ENCODE measurements around the gene SHROOM2. TPM values are rescaled to one million over a fixed set of nuclear protein-coding genes. Genes with fewer than 3 reads are reported as not detected.
"Not testable (repeated sequence)": the region's sequence is repeated elsewhere in the genome, so short reads cannot be mapped to it uniquely, and the experiment has no call there.

The SHROOM2 gene
- total RNA-seq, 1 donor from 2014 or later = 8.2 TPM

DNA sequence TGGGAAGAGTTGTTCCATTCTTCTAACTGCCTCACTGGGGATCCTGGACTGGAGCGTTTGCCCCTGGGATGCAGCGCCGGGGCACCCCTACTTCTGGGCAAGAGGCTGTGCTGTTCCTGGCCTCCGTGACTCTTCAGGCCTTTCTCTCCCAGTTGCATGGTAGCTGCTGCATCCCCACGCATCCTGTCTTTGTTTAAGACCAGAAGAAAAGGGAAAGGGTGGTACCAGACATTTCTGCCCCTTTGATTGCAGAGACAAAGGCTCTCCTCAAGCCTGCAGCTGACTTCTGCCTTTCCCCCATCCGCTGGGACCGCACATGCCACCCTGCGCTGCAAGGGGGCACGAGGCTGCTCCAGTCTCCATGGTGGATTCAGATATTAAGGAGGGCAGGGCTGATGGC, 70.4 kb downstream of the SHROOM2 start:
- Mint-ChIP-seq H3K4me3 (ENCODE audit: unreplicated experiment) (no peak overlapping the region), H3K27ac (ENCODE audit: unreplicated experiment) (no peak overlapping the region), H3K27me3 (ENCODE audit: unreplicated experiment) (no peaks in the 10 kb centered on the region), H3K9me3 (ENCODE audit: unreplicated experiment) (peaks cover 2% of the 10 kb centered on the region), H3K36me3 (ENCODE audit: unreplicated experiment) (peaks cover 1% of the 10 kb centered on the region), H3K4me1 (ENCODE audit: unreplicated experiment) (peaks cover 29% of the 10 kb centered on the region)
- no peak for DNase-seq (ENCODE audit: extremely low spot score, unreplicated experiment)
- TF ChIP-seq, protein P1, sequence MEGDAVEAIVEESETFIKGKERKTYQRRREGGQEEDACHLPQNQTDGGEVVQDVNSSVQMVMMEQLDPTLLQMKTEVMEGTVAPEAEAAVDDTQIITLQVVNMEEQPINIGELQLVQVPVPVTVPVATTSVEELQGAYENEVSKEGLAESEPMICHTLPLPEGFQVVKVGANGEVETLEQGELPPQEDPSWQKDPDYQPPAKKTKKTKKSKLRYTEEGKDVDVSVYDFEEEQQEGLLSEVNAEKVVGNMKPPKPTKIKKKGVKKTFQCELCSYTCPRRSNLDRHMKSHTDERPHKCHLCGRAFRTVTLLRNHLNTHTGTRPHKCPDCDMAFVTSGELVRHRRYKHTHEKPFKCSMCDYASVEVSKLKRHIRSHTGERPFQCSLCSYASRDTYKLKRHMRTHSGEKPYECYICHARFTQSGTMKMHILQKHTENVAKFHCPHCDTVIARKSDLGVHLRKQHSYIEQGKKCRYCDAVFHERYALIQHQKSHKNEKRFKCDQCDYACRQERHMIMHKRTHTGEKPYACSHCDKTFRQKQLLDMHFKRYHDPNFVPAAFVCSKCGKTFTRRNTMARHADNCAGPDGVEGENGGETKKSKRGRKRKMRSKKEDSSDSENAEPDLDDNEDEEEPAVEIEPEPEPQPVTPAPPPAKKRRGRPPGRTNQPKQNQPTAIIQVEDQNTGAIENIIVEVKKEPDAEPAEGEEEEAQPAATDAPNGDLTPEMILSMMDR (IDR thresholded peaks at IDR 0.05) = no peak

DNA sequence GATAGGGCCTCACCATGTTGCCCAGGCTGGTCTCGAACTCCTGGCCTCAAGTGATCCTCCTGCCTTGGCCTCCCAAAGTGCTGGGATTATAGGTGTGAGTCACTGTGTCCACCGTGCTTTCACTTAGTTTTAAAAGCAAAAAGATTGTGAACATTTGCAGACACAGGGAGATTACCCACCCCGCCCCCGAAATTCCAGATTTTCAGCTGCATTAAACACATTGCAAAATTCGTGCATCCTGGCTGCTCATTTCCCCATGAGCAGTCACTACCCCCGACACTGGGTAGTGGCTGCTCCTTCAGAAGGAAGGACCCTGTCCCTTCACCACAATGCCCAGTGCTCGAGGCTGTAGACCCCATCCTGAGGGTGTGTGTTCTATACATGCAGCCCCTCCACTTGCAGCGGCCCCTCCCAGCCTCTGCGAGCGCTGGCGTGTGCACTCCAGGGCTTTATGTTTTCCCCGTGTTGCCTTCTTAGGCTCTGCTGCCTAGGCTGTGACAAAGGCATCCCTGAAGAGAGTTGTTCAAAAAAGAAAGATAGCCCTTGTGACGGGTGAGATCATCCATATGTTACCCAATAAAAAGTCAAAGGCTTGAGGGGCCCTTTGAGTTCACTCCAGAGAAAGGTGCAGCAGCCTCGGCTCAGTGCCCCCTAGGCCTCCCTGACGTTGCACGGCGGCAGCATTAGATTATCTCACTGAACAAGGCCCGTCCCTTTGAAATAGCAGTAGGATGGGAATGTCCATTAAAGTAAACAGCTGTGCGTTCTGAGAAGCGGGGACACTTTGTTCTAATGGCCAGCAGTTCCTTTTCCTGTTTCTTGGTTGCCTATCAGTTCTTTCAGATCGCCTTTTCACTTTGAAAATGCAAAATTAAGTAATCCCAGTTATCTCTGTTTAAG, 71.6 kb downstream of the SHROOM2 start:
- Mint-ChIP-seq H3K9me3 (ENCODE audit: unreplicated experiment) (peaks cover 6% of the 10 kb centered on the region), H3K27me3 (ENCODE audit: unreplicated experiment) (no peaks in the 10 kb centered on the region), H3K4me1 (ENCODE audit: unreplicated experiment) (peaks cover 29% of the 10 kb centered on the region), H3K36me3 (ENCODE audit: unreplicated experiment) (peaks cover 1% of the 10 kb centered on the region), H3K4me3 (ENCODE audit: unreplicated experiment) (no peak overlapping the region), H3K27ac (ENCODE audit: unreplicated experiment) (no peak overlapping the region)
- TF ChIP-seq, protein P1 (IDR thresholded peaks at IDR 0.05) = no peak
- DNase-seq (ENCODE audit: extremely low spot score, unreplicated experiment) = no peak

DNA sequence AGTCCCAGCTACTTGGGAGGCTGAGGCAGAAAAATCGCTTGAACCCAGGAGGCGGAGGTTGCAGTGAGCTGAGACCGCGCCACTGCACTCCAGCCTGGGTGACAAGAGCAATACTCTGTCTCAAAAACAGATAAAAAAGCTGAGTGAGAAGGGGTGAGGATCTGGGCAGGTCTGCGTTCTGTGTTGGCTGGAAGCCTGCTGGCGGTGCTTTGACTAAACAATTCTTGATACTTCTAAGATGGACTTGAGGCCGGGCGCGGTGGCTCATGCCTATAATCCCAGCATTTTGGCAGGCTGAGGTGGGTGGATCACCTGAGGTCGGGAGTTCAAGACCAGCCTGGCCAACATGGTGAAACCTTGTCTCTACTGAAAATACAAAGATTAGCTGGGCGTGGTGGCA, 72.5 kb downstream of the SHROOM2 start:
- DNase-seq (ENCODE audit: extremely low spot score, unreplicated experiment); H3K9me3 Mint-ChIP-seq (ENCODE audit: unreplicated experiment); H3K27ac Mint-ChIP-seq (ENCODE audit: unreplicated experiment); H3K4me3 Mint-ChIP-seq (ENCODE audit: unreplicated experiment); H3K27me3 Mint-ChIP-seq (ENCODE audit: unreplicated experiment); H3K36me3 Mint-ChIP-seq (ENCODE audit: unreplicated experiment): not testable (repeated sequence)
- peaks cover 26% of the 10 kb centered on the region for H3K4me1 Mint-ChIP-seq (ENCODE audit: unreplicated experiment)

DNA sequence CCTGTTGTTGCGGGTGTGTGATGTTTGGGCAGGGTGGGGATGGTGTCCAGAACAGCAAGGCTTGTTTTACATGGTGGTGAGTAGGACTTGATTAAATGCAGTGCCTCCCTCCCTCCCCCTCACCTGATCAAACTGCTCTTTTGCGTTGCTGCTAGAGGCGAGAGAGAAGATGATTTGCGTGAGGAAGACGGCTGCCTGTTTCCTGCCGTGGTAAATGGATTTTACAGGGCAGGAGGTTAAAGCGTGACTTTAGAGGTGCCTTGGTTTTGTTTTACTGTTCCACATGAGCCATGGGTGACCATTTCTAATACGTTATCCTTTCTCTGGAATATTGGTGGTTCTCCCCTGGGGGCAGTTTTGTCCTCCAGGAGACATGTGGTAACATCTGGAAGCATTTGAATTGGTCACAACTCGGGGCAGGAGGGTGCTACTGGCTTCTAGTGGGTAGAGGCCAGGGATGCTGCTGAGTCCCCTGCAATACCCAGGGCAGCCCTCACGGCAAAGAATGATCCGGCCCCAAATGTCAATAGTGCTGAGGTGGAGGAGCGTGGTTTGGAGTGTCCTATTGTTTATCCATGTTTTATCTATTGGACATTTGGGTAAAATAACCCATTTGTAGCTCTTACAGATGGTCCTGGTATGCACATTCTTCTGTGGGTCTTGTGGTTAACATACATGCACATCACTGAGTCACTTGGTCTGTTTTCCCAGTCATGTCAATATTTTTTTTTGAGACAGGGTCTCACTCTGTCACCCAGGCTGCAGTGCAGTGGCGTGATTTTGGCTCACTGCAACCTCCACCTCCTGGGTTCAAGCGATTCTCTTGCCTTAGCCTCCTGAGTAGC, 73.7 kb downstream of the SHROOM2 start:
- DNase-seq (ENCODE audit: extremely low spot score, unreplicated experiment) = no peak
- H3K4me1 Mint-ChIP-seq (ENCODE audit: unreplicated experiment) = peaks cover 25% of the 10 kb centered on the region
- H3K27me3 Mint-ChIP-seq (ENCODE audit: unreplicated experiment) = no peaks in the 10 kb centered on the region
- peak overlapping the region; percentile 9 for H3K27ac Mint-ChIP-seq (ENCODE audit: unreplicated experiment)
- TF ChIP-seq, protein P1 (IDR thresholded peaks at IDR 0.05) = no peak
- peaks cover 1% of the 10 kb centered on the region for H3K36me3 Mint-ChIP-seq (ENCODE audit: unreplicated experiment)
- H3K9me3 Mint-ChIP-seq (ENCODE audit: unreplicated experiment) = peaks cover 10% of the 10 kb centered on the region
- no peak overlapping the region for H3K4me3 Mint-ChIP-seq (ENCODE audit: unreplicated experiment)

DNA sequence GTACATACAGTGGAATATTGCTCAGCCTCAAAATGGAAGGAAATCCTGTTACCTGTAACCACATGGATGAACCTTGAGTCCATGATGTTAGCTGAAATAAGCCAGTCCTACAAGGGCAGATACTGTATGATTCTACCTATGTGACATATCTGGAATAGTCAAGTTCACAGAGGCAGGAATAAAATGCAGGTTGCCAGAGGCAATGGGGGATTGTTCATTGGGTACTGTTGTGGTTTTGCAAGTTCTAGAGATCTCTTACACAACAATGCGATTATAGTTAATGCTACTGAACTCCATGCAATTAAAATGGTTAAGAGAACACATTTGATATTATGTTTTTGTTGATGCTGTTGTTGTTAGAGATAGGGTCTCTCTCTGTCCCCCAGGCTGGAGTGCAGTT, 74.6 kb downstream of the SHROOM2 start:
- Mint-ChIP-seq H3K4me1 (ENCODE audit: unreplicated experiment) (peaks cover 19% of the 10 kb centered on the region), H3K4me3 (ENCODE audit: unreplicated experiment) (no peak overlapping the region), H3K27ac (ENCODE audit: unreplicated experiment) (no peak overlapping the region), H3K27me3 (ENCODE audit: unreplicated experiment) (no peaks in the 10 kb centered on the region), H3K9me3 (ENCODE audit: unreplicated experiment) (peaks cover 10% of the 10 kb centered on the region), H3K36me3 (ENCODE audit: unreplicated experiment) (peaks cover 1% of the 10 kb centered on the region)
- TF ChIP-seq, protein P1 (IDR thresholded peaks at IDR 0.05) = no peak
- DNase-seq (ENCODE audit: extremely low spot score, unreplicated experiment) = no peak

Data from osteocyte (in vitro differentiated cells).